NCI-H2196 (cell line): Measurements from ENCODE around the gene CORO1C.
"Not testable (repeated sequence)": the region's sequence is repeated elsewhere in the genome, so short reads cannot be mapped to it uniquely, and the experiment has no call there.

Experiments
- DNase-seq: peaks from one replicate; lab custom pipeline; 2025; ENCODE audit not compliant: unreplicated experiment; lab: John Stamatoyannopoulos, UW

CORO1C gene

GRCh38 chr12:108755481-108755880 lies 24.2 kb upstream of the CORO1C start:
- no peak for DNase-seq

DNA sequence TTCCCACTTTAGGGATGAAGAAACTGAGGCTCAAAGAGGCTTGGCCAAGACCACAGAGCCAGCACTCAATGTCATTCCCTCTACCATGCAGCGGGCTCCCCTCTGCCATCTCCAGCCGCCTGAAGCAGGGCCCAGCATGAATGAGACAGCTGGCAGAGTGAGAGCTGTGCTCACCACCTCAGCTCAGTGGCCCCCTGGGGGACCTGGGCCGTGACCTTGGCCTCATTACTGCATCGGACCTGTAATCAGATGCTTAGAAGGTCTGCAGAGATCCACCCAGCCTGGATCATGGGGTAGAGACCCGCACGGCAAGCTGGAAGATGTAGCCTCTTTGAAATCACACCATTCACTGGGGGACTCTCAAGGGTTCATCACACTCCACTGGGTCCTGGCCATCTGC lies 22.7 kb upstream of the CORO1C start:
- DNase-seq = no peak

GRCh38 chr12:108752387-108752786 lies 21.1 kb upstream of the CORO1C start:
- no peak for DNase-seq

DNA sequence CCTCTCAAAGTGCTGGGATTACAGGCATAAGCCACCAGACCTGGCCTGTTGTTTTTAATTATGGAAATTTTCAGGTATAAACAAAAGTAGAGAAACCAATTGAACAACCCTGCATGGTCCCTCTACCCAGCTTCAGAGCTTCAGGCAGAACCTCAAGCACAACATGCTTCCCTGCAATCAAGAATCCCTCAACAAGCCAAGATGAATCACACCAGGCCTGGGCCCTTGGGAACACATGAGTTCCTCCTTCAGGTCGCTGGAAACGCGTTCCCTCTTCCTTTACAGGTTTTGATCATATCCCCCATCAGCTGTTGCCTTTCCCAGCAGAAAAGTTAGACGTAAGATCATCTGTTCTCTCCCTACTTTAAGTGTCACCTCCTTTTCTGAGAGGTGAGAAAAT lies 20.5 kb upstream of the CORO1C start:
- DNase-seq = no peak

DNA sequence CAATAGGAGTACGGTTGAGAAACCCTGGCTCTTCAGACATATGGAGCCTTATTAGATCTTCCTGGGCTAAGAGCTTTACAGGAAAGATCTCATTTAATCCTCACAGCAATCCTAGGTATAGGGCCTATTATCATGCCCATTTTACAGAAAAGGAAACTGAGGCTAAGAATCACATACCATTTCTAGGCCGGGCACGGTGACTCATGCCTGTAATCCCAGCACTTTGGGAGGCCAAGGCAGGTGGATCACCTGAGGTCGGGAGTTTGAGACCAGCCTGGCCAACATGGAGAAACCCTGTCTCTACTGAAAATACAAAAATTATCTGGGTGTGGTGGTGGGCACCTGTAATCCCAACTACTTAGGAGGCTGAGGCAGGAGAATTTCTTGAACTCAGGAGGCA lies 19.7 kb upstream of the CORO1C start:
- not testable (repeated sequence) for DNase-seq

GRCh38 chr12:108750526-108750925 lies 19.2 kb upstream of the CORO1C start:
- no peak for DNase-seq

- DNase-seq = no peak
Measured at GRCh38 chr12:108747563-108747962, 16.2 kb upstream of the CORO1C start.

GRCh38 chr12:108745641-108746040 lies 14.3 kb upstream of the CORO1C start:
- DNase-seq = no peak

- DNase-seq = no peak
Measured at GRCh38 chr12:108744021-108744897, 12.9 kb upstream of the CORO1C start.

GRCh38 chr12:108738170-108738569 lies 6.9 kb upstream of the CORO1C start:
- no peak for DNase-seq

- no peak for DNase-seq
Measured at GRCh38 chr12:108735855-108736254, 4.5 kb upstream of the CORO1C start.

DNA sequence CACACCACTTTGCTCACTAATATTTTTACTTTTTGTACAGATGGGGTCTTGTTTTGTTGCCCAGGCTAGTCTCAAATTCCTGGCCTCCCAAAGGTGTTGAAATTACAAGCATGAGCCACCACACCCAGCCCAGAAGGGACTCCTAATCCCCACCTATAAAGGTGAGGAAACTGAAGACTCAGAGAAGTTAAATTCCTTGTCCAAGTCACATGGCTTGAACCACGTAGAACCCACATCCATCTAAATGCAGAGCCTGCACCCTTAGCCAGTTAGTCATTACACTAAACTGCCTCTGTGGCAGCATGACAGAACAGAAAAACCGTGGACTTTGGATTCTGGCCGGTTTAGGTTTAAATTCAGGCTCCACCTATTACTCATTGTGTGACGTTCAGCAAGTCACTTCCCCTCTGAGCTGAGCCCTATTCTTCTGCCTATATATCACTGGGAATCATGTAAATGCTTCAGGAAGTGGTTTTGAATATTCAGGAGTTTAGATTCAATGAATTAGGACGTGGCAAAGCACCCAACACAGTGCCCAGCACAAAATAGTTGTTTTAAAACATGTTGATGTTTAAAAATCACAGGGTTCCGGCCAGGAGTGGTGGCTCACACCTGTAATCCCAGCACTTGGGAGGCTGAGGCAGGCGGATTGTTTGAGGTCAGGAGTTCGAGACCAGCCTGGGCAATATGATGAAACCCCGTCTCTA lies 3.0 kb upstream of the CORO1C start:
- no peak for DNase-seq

- not testable (repeated sequence) for DNase-seq
Measured at GRCh38 chr12:108733230-108733531, 1.9 kb upstream of the CORO1C start.

DNA sequence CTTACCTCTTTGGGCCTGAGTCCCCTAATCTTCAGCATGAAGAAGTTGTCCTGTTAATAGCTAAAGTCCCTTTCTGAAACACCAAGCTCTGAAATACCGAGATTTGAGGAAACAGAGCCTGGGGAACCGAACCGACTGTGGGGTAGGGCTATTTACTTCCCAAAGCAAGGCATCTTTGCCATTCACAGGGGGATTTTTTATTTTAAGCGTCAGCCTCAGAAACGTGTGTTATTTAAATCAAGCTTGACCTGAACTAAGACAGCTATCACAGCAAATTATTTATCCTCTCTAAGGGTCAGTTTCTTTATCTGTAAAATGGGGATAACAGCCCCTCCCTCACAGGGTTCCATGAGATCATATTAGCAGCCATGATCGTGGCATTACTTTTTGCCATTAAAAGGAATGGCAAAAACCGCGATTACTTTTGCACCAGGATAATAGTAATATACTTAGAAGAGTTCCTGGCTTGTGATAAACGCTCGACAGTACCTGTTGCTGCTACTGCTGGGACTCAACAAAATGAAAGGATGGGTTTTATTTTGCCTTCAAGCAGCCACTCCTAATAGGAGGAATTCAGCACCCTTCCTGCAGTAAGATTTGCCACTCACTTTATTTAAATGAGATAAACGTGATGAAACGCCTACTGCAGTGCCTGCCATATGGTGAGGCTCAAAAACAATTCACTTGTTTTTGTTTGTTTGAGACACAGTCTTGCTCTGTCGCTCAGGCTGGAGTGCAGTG lies 1.3 kb upstream of the CORO1C start:
- DNase-seq = no peak

DNA sequence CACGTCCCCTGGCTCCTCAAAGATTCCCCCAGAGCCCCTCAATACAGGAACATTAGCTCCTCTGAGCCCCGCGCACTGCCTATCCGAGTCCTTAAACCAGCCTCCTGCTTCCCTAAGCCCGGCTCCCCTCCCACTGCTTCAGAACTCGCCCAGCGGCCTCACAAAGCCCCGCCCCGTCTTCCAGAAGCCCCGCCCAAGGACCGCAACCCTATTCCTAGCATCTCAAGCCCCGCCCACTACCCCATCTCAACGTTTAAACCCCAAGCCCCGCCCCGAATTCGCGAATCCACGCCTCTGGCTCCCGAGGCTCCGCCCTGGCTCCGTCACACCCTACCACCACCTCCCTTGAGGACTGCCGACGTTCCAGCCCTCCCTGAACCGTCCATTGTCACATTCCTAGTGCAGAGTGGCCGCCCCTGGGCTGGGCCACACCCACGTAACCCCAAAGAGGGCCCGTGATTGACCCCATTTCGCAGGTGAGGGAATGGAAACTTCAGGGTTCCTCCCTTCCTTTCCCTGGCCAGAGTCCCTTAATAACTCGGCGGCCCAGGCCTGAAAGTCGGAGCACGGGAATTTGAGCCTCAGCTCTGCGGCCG lies 646 bp upstream of the CORO1C start:
- peak; percentile 96 for DNase-seq

DNA sequence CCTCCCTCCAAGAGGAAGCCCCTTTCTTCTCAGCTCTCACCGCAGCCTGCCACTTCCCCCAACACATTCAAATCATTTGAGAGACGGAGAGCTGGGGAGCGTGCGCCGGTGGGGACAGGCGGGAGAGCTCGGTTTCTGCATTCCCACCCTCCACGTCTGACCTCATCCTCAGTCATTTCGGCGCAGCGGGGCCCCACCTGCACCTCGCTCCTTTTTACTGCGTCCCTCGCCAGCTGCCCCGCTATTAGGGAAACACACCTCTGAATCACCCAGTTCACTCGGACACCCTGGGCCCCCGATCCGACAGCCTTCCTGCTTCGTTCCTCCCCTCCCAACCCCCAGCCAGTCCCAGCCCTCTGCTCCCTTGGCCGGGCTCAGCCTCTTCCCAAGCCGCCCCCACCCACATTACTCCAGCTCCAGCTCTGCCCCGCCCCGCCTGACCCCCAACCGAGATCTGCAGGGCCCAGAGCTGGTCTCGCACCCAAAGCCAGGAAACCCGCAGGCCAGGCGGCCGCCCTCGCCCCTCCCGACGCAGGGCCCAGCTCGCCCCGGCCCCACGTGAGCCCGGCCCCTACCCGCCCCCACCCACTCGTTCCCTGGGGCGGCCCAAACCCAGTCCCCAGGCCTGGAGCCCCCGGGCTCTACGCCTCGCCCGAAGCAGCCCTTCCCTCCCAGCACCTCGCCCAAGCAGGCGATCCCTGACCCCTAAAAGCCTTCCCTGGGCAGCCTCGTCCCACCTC lies 783 bp downstream of the CORO1C start:
- peak; percentile 31 for DNase-seq

- DNase-seq = no peak
Measured at GRCh38 chr12:108729612-108730364, 1.5 kb downstream of the CORO1C start.

DNA sequence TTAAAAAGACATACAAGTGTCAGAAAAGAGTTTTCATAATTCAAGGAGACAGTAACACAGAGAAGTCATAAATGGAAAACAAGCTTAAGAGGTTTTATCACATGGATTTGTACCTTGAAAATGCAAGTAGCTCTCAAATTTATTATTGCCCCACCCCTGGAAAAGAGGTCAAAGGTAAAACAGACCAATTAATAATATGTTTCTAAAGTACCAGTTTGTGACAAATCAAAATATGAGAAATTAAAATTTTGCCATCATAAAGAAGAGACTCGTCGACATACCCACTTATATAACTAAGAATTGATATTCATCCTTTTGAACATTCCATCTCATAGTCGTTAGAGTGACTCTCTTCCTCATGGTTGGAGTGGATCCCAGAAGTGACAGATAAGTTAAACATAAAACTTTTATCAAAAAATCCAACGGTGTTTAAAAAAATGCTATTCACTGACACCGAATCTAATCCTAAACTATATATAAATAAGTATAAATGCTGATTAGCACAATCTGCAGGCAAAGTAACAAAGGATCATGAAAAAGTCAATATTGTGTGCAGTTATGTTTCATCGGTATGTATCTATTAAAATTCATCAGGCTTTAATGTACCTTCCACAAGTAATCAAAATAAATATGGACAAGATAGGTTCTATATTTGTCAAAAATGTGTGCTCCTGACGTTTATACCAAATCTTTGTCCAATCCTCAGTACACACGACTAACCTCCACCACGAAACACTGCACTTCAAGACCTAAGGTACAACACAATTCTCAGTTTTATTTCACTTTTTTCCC lies 2.3 kb downstream of the CORO1C start:
- DNase-seq = no peak
